ENCODE results near the gene RAB3C. TPM values are rescaled to one million over a fixed set of nuclear protein-coding genes. Genes with fewer than 3 reads are reported as not detected.

The RAB3C gene
- total RNA-seq, 3 donors from 2014 or later, result 0.29 to 6.1 (median 2.6) TPM

DNA sequence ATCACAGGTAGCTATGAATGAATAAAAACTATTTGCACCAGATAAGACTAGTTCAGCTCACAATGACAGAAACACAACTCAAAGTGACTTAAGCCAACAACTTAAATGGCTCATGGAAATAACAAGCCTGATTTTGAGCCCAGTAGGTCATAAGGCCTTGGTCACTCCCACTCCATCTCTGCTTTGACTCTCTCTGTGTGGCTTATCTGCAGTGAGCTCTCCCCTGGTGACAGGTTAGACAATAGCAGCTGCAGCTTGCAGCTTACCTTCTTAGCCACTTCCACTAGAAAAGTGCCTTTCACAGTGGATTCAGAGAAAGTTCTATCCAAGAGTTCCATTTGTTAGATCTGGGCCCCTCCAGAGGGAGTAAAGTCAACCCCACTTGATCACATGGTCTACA lies 315.7 kb downstream of the RAB3C start:
- Histone ChIP-seq H3K36me3 (no peaks in the 10 kb centered on the region), H3K4me1 (no peaks in the 10 kb centered on the region), H3K27ac (no peak overlapping the region), H3K4me3 (no peak overlapping the region), H3K9me3 (no peaks in the 10 kb centered on the region), H3K27me3 (no peaks in the 10 kb centered on the region)
- intact Hi-C loops (cut with DNase I; ENCODE audit: low total_unique reads), result no loop called here
- DNase-seq (ENCODE audit: low spot score in 2 of 2), result no peak
- TF ChIP-seq POLR2AphosphoS5 (IDR thresholded peaks at IDR 0.05) (no peak), POLR2A (IDR thresholded peaks at IDR 0.05) (no peak)
- TF ChIP-seq, protein P1, sequence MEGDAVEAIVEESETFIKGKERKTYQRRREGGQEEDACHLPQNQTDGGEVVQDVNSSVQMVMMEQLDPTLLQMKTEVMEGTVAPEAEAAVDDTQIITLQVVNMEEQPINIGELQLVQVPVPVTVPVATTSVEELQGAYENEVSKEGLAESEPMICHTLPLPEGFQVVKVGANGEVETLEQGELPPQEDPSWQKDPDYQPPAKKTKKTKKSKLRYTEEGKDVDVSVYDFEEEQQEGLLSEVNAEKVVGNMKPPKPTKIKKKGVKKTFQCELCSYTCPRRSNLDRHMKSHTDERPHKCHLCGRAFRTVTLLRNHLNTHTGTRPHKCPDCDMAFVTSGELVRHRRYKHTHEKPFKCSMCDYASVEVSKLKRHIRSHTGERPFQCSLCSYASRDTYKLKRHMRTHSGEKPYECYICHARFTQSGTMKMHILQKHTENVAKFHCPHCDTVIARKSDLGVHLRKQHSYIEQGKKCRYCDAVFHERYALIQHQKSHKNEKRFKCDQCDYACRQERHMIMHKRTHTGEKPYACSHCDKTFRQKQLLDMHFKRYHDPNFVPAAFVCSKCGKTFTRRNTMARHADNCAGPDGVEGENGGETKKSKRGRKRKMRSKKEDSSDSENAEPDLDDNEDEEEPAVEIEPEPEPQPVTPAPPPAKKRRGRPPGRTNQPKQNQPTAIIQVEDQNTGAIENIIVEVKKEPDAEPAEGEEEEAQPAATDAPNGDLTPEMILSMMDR (IDR thresholded peaks at IDR 0.05), result no peak

DNA sequence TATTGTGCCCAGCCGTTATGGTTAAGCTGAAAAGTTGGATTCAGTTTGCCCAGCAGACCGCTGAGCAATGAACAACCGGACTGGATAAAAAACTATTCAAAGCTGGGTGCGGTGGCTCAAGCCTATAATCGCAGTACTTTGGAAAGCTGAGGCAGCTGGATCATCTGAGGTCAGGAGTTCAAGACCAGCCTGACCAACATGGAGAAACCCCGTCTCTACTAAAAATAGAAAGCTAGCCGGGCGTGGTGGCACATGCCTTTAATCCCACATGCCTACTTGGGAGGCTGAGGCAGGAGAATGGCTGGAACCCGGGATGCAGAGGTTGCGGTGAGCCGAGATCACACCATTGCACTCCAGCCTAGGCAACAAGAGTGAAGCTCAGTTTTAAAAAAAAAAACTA lies 318.4 kb downstream of the RAB3C start:
- no peak overlapping the region for H3K4me3 ChIP-seq
- TF ChIP-seq POLR2AphosphoS5 (IDR thresholded peaks at IDR 0.05), result no peak
- TF ChIP-seq, protein P1 (IDR thresholded peaks at IDR 0.05), result no peak
- TF ChIP-seq POLR2A (IDR thresholded peaks at IDR 0.05), result no peak
- H3K4me1 ChIP-seq, result no peaks in the 10 kb centered on the region
- no peak for DNase-seq (ENCODE audit: low spot score in 2 of 2)
- no peaks in the 10 kb centered on the region for H3K27me3 ChIP-seq
- intact Hi-C loops (cut with DNase I; ENCODE audit: low total_unique reads), result loop anchor here (5.0 kb wide), 1 partner anchor 626 kb away; no protein-coding TSS in a partner anchor
- H3K9me3 ChIP-seq, result no peaks in the 10 kb centered on the region
- no peak overlapping the region for H3K27ac ChIP-seq
- no peaks in the 10 kb centered on the region for H3K36me3 ChIP-seq

DNA sequence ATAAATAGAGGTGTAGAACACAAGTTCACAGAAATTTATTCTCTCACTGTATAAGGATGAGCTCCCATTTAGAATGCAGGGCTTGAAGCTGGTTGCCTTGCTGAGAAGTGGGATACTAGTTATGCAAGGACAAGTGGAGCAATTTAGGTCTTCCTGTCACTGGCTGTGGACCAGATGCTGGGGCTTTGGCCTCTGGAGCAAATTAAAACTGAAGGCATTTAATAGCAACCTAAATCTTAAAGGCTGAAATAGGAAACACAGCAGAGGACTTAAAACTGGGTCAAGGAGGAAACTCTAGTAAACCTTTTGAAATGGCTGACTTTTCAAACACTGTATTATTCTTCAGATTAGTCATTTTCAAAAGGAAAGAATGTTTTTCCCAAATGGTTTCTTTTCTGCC lies 319.4 kb downstream of the RAB3C start:
- intact Hi-C loops (cut with DNase I; ENCODE audit: low total_unique reads), result loop anchor here (5.0 kb wide), 1 partner anchor 625 kb away; no protein-coding TSS in a partner anchor

DNA sequence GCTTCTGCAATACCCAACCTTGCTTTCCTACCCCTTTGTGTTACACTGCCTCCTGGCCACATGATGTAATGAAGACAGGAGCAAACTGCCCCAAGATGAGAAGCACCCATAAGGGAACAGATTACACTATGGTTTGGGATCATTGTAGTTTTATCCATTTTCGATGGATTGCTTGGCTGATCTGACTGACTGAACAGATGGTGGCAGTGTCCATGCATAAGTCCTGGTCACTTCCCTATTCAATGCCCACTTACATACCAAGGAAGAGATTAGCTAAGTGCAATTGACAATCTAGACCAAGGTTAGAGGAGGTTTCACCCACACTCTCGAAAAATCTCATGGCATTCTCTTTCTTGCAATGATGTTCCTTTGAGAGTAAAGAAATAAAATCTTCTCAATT lies 319.9 kb downstream of the RAB3C start:
- H3K9me3 ChIP-seq, result no peaks in the 10 kb centered on the region
- intact Hi-C loops (cut with DNase I; ENCODE audit: low total_unique reads), result loop anchor here (5.0 kb wide), 1 partner anchor 625 kb away; no protein-coding TSS in a partner anchor
- TF ChIP-seq POLR2AphosphoS5 (IDR thresholded peaks at IDR 0.05) (no peak), POLR2A (IDR thresholded peaks at IDR 0.05) (no peak)
- TF ChIP-seq, protein P1 (IDR thresholded peaks at IDR 0.05), result no peak
- no peaks in the 10 kb centered on the region for H3K36me3 ChIP-seq
- H3K4me1 ChIP-seq, result no peaks in the 10 kb centered on the region
- no peaks in the 10 kb centered on the region for H3K27me3 ChIP-seq
- no peak overlapping the region for H3K4me3 ChIP-seq
- H3K27ac ChIP-seq, result no peak overlapping the region
- DNase-seq (ENCODE audit: low spot score in 2 of 2), result no peak

More for the DNA sequence above, 319.4 kb downstream of the RAB3C start:
- Histone ChIP-seq H3K27ac (no peak overlapping the region), H3K36me3 (no peaks in the 10 kb centered on the region), H3K9me3 (no peaks in the 10 kb centered on the region), H3K4me3 (no peak overlapping the region), H3K4me1 (no peaks in the 10 kb centered on the region), H3K27me3 (no peaks in the 10 kb centered on the region)
- no peak for DNase-seq (ENCODE audit: low spot score in 2 of 2)
- TF ChIP-seq POLR2AphosphoS5 (IDR thresholded peaks at IDR 0.05) (no peak), POLR2A (IDR thresholded peaks at IDR 0.05) (no peak)
- TF ChIP-seq, protein P1 (IDR thresholded peaks at IDR 0.05), result no peak

DNA sequence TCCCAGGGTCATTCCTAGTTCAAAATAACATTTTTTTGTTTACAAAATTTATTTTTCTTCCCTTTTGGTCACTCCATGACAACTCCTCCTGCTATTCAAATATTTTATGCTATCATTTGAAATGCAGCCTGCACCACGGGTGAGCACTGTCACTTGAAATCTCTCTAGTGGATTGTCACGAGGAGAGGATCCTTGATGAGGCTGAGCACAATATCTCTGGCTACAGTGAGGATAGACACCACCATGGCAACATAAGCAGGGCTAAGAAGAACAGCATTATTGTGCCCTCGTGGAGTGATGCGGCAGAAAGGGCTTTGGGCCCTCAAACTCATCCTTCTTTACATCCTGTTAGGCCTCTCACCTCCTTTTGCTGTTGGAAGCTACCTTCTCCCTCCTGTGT lies 321.9 kb downstream of the RAB3C start:
- no peak for DNase-seq (ENCODE audit: low spot score in 2 of 2)
- no peaks in the 10 kb centered on the region for H3K4me1 ChIP-seq
- H3K9me3 ChIP-seq, result no peaks in the 10 kb centered on the region
- no peak for TF ChIP-seq POLR2A (IDR thresholded peaks at IDR 0.05)
- TF ChIP-seq, protein P1 (IDR thresholded peaks at IDR 0.05), result no peak
- no peak for TF ChIP-seq POLR2AphosphoS5 (IDR thresholded peaks at IDR 0.05)
- H3K27me3 ChIP-seq, result no peaks in the 10 kb centered on the region
- intact Hi-C loops (cut with DNase I; ENCODE audit: low total_unique reads), result loop anchor here (5.0 kb wide), 1 partner anchor 623 kb away; no protein-coding TSS in a partner anchor
- no peaks in the 10 kb centered on the region for H3K36me3 ChIP-seq
- no peak overlapping the region for H3K4me3 ChIP-seq
- H3K27ac ChIP-seq, result no peak overlapping the region

All from breast epithelium (tissue), 4 donors.